Measurements from ENCODE around the gene SLX4IP. TPM values are rescaled to one million over a fixed set of nuclear protein-coding genes. Genes with fewer than 3 reads are reported as not detected.

SLX4IP gene
- total RNA-seq, 2 donors from 2014 or later: 7.0 to 8.2 TPM

DNA sequence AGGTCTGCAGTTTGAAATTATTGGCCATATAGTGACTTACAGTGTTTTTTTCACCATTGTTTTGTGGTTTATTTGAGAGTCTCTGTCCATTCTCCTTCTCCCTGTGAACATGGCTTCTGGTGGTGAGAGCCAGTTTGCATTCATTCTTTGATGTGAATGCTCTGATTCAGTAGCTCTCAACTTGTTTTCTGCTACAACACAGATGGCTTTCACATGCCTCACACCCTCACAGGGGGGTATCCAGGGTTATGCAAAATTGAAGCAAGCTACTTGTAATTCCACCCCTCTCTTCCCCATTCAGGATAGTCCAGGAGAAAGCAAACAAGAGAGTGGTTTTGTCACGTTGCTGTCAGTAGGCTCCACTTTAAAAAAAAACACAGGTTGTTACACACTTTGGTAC, 55.6 kb downstream of the SLX4IP start:
- Histone ChIP-seq H3K9me3 (no peaks in the 10 kb centered on the region), H3K36me3 (no peaks in the 10 kb centered on the region), H3K27ac (no peak overlapping the region), H3K27me3 (replicated peaks; ENCODE audit: insufficient read depth) (no peaks in the 10 kb centered on the region), H3K4me1 (replicated peaks) (no peaks in the 10 kb centered on the region), H3K4me3 (no peak overlapping the region)
- no peak for DNase-seq (ENCODE audit: low spot score)
- 53% methylated on average over 1 of the region's 1 CpG for WGBS
- intact Hi-C loops (cut with DNase I): no loop called here
- no peak for TF ChIP-seq POLR2AphosphoS5 (IDR thresholded peaks at IDR 0.05)
- TF ChIP-seq, protein P1, sequence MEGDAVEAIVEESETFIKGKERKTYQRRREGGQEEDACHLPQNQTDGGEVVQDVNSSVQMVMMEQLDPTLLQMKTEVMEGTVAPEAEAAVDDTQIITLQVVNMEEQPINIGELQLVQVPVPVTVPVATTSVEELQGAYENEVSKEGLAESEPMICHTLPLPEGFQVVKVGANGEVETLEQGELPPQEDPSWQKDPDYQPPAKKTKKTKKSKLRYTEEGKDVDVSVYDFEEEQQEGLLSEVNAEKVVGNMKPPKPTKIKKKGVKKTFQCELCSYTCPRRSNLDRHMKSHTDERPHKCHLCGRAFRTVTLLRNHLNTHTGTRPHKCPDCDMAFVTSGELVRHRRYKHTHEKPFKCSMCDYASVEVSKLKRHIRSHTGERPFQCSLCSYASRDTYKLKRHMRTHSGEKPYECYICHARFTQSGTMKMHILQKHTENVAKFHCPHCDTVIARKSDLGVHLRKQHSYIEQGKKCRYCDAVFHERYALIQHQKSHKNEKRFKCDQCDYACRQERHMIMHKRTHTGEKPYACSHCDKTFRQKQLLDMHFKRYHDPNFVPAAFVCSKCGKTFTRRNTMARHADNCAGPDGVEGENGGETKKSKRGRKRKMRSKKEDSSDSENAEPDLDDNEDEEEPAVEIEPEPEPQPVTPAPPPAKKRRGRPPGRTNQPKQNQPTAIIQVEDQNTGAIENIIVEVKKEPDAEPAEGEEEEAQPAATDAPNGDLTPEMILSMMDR (IDR thresholded peaks at IDR 0.05): no peak
- TF ChIP-seq POLR2A (IDR thresholded peaks at IDR 0.05): no peak

DNA sequence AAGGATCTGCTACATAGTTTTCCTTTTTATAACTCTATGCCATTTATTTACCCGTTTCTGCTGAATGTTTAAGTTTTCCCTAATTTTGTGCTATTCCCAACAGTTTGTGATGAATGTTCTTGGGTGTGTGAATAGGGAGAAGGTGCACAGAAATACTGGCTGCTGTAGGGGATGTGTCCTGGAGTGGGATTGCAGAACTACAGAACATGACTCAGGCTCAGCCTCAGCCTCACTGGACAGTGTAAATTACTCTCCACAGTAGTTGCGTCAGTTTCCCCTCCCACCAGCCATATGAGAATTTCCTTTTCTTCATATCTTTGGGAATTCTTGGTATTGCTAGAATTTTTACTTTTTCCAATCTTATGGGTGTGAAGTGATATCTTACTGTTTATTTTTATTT, 57.0 kb downstream of the SLX4IP start:
- no peaks in the 10 kb centered on the region for H3K27me3 ChIP-seq (replicated peaks; ENCODE audit: insufficient read depth)
- H3K4me1 ChIP-seq (replicated peaks): no peaks in the 10 kb centered on the region
- TF ChIP-seq, protein P1 (IDR thresholded peaks at IDR 0.05): no peak
- no peak for TF ChIP-seq POLR2AphosphoS5 (IDR thresholded peaks at IDR 0.05)
- no peak for TF ChIP-seq POLR2A (IDR thresholded peaks at IDR 0.05)
- no peak overlapping the region for H3K27ac ChIP-seq
- 87% methylated on average over 2 of the region's 2 CpGs for WGBS
- intact Hi-C loops (cut with DNase I): no loop called here
- H3K9me3 ChIP-seq: no peaks in the 10 kb centered on the region
- no peak overlapping the region for H3K4me3 ChIP-seq
- no peak for DNase-seq (ENCODE audit: low spot score)
- no peaks in the 10 kb centered on the region for H3K36me3 ChIP-seq

DNA sequence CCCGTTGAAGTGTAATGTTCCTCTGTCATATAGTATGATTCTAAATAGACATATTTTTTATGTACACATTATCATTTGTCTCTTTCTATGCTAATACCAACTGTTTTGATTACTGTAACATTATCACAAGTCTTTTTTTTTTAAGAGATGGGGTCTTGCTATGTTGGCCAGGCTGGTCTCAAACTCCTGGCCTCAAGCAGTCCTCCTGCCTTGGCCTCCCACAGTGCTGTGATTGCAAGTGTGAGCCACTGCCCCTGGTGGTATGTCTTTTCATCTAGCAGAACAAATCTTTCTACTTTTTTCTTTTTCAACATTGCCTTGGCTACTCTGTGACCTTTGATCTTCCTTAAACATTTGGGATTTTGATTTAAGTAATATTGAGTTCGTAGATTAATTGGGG, 57.7 kb downstream of the SLX4IP start:
- WGBS: 95% methylated on average over 2 of the region's 2 CpGs
- Histone ChIP-seq H3K27ac (no peak overlapping the region), H3K9me3 (no peaks in the 10 kb centered on the region), H3K4me1 (replicated peaks) (no peaks in the 10 kb centered on the region), H3K4me3 (no peak overlapping the region), H3K27me3 (replicated peaks; ENCODE audit: insufficient read depth) (no peaks in the 10 kb centered on the region), H3K36me3 (no peaks in the 10 kb centered on the region)
- intact Hi-C loops (cut with DNase I): no loop called here
- DNase-seq (ENCODE audit: low spot score): no peak
- TF ChIP-seq, protein P1 (IDR thresholded peaks at IDR 0.05): no peak
- TF ChIP-seq POLR2A (IDR thresholded peaks at IDR 0.05): no peak
- TF ChIP-seq POLR2AphosphoS5 (IDR thresholded peaks at IDR 0.05): no peak

GRCh38 chr20:10495173-10495572, 60.1 kb downstream of the SLX4IP start:
- no peaks in the 10 kb centered on the region for H3K9me3 ChIP-seq
- DNase-seq (ENCODE audit: low spot score): no peak
- H3K27me3 ChIP-seq (replicated peaks; ENCODE audit: insufficient read depth): no peaks in the 10 kb centered on the region
- no peak overlapping the region for H3K4me3 ChIP-seq
- no peaks in the 10 kb centered on the region for H3K36me3 ChIP-seq
- H3K27ac ChIP-seq: no peak overlapping the region
- WGBS: 87% methylated on average over 2 of the region's 2 CpGs
- intact Hi-C loops (cut with DNase I): no loop called here
- TF ChIP-seq POLR2AphosphoS5 (IDR thresholded peaks at IDR 0.05): no peak
- TF ChIP-seq POLR2A (IDR thresholded peaks at IDR 0.05): no peak
- TF ChIP-seq, protein P1 (IDR thresholded peaks at IDR 0.05): no peak
- H3K4me1 ChIP-seq (replicated peaks): no peaks in the 10 kb centered on the region

GRCh38 chr20:10496465-10496864, 61.4 kb downstream of the SLX4IP start:
- DNase-seq (ENCODE audit: low spot score): no peak
- Histone ChIP-seq H3K4me1 (replicated peaks) (no peaks in the 10 kb centered on the region), H3K27me3 (replicated peaks; ENCODE audit: insufficient read depth) (no peaks in the 10 kb centered on the region), H3K4me3 (no peak overlapping the region), H3K36me3 (no peaks in the 10 kb centered on the region), H3K9me3 (no peaks in the 10 kb centered on the region), H3K27ac (no peak overlapping the region)
- WGBS: 93% methylated on average over 2 of the region's 2 CpGs
- intact Hi-C loops (cut with DNase I): no loop called here
- TF ChIP-seq, protein P1 (IDR thresholded peaks at IDR 0.05): no peak
- no peak for TF ChIP-seq POLR2AphosphoS5 (IDR thresholded peaks at IDR 0.05)
- TF ChIP-seq POLR2A (IDR thresholded peaks at IDR 0.05): no peak

All from prostate gland (tissue), 2 donors.